HG02870 (cell line): ENCODE measurements around the gene DNAH11.
"Not testable (repeated sequence)": the region's sequence is repeated elsewhere in the genome, so short reads cannot be mapped to it uniquely, and the experiment has no call there.

Experiments used
- ATAC-seq: cut with Tn5 transposase; IDR thresholded peaks from one replicate; pipeline ENCODE4 v1.9.1; 2021; ENCODE audit warnings: mild to moderate bottlenecking, moderate library complexity; ENCODE audit not compliant: unreplicated experiment

Gene DNAH11

DNA sequence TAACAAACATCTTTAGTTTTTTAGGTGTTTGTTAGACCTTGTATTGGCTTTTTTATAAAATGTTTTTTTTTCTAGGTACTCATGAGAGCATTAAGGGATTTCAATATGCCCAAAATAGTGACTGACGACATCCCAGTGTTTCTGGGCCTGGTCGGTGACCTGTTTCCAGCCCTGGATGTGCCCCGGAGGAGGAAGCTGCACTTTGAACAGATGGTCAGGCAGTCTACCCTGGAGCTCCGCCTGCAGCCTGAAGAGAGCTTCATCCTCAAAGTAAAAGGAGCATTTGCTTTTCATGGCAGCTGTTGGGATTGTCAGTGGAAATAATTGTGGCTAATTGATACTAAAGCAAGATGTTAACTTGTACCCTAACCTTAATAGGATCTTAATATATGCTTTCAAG is 161.5 kb downstream of the DNAH11 start:
- no peak for ATAC-seq

DNA sequence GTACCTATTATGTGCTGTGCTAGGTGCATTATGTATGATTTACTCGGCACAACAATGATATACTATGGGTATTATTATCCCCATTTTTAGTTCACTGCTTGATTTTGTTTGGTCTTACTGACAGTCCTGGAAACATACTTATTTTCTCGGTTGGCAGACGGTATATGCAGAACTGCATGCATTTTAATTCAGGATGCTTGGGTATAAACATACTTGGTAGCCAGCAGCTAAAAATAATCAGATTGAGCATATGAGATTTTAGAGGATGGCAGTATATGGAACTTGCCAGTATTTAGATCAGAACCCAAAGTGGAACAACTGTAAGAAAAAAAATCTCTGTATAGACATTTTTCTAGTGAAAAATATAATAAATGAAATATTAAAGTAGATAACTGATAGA is 163.3 kb downstream of the DNAH11 start:
- ATAC-seq = no peak

DNA sequence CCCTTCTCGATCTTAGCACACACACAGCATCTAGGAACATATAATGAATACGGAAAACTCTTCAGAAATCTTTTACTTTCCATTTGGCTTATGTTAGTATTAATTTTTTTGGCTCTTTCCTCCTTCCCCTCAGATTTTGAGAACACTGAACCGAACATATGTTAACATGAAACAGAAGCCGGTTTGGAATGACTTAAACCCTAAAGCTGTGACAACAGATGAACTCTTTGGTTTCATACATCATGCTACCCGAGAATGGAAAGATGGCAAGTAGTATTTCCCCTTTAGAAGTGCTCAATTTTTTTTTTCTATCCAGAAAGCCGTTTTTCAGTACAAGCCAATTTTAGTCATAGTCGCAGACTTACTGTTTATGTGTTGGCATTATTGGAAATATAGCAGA is 164.7 kb downstream of the DNAH11 start:
- ATAC-seq = no peak

DNA sequence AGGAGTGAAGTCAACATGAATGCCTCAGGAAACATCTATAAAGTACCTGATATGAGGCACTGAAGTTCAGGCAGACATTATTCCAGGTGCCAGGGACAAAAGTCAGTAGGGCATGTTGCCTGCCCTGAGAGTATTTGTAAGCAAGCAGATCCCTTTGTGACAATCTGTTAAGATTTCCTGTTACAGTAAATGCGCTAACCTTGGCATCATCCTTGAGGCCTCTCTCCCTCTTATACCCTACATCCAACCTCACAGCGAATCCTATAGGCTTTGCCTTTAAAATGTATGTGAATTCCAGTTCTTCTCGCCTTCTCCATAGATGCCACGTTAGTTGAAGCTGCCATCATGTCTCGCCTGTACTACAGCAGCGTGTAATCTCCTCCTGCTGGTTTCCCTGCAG is 165.3 kb downstream of the DNAH11 start:
- ATAC-seq = no peak

DNA sequence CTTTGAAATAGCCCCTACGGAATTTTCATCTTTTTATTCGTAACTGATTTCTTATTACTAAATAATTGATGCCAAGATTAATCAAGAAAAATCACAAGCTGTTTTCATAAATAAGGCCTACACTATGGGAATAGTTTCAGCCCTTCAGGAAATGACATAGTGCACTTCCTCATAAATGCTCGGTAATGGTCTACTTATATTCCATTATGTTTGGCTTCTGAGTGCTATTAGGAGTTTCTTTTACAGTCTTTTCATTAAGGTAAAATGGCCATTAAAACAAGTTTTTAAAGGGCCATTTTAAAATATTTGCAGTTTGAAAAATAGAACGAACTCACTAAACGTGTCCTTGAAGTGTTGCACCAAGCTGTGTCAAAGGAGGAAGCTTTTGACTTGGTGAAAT is 174.5 kb downstream of the DNAH11 start:
- ATAC-seq = no peak

DNA sequence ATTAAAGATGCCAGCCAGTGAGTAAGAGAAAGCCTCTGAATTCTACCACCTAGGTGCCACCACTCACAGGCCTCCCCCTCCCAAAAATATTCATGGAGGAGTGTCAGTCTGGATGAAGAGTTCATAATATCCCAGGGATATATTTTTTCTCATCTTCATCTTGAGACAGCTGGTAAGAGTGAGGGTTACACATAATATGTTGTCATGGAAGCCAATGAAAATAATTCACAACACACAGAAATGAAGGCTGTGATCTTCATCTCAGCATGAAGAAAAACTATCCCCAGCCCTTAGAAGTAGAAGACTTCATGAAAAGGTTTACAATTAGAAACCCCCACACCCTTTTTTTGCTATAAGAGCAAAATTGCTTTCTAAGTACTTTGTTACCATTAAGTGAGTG is 175.6 kb downstream of the DNAH11 start:
- ATAC-seq = no peak

DNA sequence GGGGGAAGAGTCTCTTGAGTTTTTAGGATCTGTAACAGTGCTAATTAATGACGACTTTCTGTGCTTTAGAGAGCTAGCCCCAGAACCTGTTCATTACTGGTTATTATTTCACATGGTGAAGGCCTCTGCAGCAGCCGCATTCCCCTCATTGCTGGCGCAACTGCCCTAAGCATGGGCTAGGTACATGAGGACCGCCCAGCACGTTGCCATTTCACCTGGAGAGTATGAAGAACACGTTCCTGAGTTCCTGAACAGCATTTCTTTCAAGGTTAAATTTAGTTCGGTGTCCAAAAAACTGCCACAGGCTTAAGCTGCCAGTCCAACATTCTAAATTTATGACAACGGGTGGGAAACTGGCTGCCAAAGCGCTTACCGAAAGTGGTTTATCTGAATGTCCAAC is 177.0 kb downstream of the DNAH11 start:
- no peak for ATAC-seq

DNA sequence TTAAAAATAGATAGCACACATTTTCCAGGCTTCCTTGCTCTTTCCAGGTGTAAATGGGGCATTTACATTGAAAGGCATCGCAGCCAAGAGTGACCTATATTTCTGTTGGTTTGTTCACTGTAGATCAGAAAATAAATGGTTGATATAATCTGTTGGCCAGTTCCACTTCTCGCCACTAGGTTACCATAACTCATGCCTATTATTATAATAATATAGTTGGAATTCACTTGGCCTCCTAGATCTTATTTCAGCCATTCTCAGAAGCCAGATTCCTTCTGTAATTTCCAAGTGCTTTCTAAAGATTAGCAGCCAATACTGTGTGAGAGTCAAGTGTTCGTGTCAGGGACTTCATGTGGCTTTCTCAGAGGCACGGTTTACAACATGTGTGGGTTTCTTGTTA is 179.5 kb downstream of the DNAH11 start:
- ATAC-seq = no peak

DNA sequence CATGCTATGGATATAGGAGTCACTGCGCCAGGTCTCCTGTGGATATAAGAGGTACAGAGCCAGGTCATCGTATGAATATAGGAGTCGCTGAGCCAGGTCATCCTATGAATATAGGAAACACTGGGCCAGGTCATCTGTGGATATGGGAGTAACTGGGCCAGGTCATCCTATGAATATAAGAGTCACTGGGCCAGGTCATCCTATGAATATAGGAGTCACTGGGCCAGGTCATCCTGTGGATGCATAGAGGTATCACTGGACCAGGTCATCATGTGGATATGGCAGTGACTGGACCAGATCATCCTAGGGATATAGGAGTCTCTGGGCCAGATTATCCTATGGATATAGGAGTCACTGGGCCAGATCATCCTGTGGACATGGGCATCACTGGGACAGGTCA is 181.7 kb downstream of the DNAH11 start:
- no peak for ATAC-seq

DNA sequence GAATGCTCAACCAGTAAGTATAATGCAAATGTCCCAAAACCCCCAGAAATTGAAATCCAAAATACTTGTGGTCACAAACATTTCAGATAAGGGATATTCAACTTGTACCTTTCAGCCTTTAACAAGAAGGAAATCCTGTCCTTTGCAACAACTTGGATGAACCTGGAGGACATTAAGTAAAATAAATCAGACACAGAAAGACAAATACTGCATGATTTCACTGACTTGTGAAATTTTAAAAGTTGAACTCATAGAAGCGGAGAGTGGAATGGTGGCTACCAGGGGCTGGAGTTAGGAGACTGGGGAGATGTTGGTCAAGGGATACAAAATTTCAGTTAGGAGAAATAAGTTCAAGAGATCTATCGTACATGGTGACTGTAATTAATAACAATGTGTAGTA is 187.6 kb downstream of the DNAH11 start:
- ATAC-seq = no peak

DNA sequence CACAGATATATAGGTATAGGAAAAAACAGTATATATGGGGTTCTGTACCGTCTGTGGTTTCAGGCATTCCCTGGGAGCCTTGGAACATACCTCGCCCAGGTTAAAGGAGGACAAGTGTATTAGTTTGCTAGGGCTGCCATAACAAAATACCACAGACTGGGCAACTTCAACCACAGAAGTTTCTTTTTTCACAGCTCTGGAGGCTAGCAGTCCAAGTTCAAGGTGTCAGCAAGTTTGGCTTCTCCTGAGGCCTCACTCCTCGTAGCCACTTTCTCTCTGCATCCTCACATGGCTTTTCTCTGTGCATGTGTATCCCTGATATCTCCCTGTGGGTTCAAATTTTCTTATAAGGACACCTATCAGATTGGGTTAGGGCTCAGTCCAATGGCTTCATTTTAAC is 189.1 kb downstream of the DNAH11 start:
- no peak for ATAC-seq

DNA sequence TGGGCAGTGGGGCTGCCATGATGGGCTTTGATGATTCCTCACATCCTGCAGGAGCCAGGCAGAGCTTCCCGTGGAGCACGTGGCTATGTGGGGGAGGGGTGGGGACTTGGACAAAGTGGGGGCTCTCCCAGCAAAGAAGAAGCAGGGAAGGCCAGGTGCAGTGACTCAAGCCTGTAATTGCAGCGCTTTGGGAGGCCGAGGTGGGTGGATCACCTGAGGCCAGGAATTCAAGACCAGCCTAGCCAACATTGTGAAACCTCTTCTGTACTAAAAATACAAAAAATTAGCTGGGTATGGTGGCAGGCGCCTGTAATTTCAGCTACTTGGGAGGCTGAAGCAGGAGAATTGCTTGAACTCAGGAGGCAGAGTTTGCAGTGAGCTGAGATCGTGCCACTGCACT is 190.1 kb downstream of the DNAH11 start:
- ATAC-seq = not testable (repeated sequence)

DNA sequence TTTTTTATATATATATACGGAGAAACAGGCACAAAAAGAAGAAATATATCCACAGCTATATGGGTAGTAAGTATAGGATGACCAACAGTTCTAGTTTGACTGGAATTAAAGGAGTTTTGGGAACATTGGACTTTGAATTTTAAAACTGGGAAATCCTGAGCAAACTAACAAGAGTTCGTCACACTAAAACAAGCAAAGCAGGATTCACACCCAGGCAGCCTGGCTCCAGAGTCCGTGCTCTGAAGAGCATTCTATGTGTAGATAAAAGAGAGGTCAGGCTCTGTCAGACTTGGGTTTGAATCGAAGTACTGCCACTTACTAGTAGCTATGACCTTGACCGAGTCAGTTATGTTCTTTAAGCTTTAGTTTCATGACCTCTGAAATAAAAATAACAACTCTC is 191.0 kb downstream of the DNAH11 start:
- no peak for ATAC-seq

DNA sequence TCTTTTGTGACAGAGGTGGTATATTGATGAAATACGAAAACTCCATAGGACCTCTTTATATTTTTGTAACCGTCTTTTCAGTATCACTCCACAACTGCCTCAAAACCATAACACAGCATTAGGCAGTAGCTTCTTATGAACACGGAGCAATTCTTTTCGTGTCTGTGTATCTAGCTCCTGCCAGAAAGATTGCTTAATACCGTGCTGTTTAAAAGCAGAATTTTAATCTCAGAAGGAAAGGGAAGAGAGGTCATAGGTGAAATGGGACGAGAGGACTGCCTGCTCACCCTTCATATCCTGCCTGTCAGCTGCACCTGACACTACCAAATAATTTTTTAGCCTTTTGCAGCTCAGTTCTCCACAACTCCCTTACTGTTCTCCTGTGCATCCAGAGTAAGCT is 200.7 kb downstream of the DNAH11 start:
- no peak for ATAC-seq

DNA sequence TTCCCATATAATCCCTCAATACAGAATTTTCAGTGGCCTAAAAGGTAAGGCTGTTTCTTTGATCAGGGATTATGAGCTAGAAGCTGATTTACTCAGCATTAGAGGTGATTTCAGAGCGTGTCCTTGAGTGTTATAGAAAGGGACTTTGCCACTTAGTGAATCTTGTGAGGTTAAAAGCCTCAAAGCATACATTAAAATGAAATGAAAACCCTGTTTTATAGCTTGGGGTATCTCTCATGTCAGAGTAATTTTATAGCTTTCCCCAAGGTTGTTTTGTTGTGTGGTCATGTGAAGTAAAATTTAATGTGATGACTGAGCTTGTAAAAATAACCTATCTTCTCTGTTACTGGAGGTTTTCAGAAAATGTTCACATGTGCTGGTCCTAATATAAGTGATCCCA is 204.1 kb downstream of the DNAH11 start:
- no peak for ATAC-seq

DNA sequence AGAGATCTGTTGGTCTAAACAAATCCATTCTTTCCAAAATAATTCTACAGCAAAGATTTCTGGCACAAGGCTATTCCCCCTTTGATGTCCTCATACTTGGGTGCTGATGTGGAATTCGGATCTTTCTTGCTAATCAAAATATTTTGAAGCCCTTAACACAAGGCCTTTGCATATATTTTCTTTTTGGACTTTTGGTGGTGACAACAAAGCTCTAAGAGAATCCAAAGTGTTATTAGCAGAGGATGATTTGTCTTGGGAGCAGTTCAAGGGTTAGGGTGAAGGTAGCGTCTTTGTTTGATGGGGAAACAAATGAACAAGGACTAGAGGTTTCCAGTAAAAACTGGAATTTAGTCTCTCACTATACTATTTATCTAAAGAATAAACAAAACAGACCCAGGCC is 205.0 kb downstream of the DNAH11 start:
- ATAC-seq = no peak

DNA sequence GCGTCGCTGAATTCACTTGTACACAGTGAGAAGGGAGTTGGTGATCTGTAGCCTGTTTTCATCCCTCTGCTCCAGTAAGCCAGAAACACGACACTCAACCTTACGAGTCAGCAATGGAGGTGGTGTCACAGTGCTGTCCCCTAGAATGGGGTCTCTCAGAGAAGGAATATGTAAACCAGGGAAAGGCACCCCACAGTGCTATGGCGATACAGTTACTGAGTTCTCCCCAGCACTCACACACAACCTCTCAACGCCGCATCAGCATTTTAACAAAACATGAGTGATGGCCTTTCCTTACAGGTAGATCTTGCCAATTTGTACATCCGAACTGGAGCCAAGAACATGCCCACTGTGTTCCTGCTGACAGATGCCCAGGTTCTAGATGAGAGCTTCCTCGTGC is 206.5 kb downstream of the DNAH11 start:
- ATAC-seq = no peak

DNA sequence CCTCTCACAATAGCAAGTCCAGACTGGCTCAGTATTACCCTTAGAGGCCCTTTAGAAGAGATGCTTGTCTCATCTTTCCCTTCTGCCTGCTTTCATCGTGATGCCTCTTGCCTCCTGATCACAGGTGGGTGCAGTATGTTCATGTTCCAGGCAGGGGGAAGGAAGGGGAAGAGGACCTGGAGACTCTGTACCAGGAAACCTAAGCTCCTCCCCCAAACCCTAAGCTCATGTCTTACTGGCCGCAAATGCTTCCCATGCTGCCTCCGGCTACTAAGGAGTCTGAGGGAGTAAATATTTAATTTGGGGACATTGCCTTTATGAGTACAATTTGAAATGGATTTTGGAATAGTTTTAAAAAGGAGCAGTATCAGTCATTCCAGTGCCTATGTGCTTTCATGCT is 210.2 kb downstream of the DNAH11 start:
- ATAC-seq = no peak

DNA sequence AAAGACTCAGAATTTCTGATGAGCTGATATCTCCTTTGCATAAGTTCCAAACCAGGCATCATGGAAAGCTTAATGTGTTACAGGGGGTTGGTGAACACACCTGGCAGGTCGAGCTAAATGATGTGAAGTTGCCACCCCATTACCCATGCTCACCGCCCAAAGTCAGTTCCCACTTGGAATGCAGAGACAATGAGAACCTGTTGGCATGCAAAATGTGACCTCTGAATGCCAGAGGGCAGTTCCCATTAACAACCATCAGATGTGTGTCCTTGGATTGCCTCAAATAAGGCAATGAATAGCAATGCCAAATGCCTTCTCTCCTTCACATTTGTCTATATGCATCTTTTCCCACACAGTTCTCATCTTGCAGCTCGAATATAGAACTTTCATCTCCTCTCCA is 212.1 kb downstream of the DNAH11 start:
- no peak for ATAC-seq

DNA sequence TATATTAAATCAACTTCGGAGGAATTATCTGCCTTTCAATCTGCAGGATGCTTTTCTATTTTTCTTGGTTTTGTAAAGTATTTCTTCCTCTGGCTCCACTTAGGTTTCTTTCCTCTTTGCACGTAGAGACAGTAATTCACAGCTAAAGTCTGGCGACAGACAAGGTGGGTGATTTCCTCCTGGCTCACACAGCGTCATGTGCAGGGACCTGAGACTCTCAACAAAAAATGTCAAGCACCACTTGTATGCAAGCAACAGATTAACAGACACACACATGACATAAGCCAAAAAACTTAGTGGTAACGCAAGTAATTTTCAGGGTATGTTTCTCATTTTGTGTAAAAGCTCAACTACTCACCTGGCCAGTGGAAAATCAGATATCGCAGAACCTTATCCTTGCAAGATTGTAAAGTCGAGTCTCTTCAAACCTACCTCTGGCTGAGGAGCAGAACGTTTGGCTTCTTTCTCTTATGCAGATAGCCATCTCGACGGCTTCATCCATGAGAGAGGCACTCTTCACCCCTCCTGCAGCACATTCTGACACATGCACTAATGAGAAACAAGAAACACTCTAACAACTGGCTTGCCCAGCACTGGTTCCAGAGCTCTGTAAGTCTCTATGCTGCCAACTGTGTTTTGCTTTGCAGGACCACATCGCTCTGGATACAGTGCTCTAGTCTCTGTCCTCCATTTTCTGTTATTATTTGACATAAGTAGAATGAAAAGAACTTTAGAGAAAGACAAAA is 214.9 kb downstream of the DNAH11 start:
- ATAC-seq = no peak

DNA sequence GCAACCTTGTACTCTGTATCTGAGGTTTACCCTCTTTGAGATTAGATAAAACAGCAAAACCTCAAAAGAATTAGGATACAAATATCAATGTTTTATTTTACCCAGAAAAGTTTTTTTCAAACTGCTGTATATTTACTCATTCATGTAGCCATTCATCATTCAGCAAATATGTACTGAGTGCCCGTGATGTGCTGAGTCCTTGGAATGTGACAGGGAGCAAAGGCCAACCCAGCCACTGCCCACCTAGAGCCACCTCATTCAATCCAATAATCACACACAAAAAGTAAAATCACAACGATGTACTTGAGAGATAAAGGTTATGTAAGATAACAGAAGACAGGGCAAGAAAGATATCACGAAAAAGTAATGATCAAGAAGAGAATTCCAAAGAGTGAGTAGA is 215.4 kb downstream of the DNAH11 start:
- no peak for ATAC-seq

DNA sequence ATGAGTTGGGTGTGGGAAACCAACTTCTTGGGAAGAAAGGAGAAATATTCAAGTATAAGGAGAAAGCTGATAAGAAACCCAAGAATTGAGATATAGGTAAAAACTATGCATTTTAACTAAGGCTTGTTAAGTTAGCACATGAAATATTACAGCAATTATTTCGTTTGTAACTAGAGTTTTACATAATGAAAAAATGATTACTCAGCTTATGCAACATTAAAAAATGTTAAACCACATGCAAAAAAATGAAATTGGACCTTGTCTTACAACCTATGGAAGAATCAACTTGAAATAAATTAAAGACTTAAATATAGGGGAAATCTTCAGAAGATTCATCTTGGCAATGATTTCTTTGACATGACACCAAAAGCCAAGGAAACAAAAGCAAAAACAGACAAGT is 219.6 kb downstream of the DNAH11 start:
- ATAC-seq = no peak

DNA sequence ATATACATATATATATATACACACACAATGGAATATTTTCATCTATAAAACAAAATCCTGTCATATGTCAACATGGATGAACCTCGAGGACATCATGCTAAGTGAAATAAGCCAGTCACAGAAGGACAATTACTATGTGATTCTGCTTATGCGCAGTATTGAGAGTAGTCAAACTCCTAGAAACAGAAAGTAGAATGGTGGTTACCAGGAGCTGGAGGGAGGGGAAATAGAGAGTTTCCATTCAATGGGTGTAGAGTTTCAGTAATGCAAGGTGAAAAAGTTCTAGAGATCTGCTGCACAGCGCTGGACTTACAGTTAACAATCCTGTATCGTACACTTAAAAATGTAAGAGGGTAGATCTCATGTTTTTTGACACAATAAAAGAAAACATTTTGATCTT is 221.0 kb downstream of the DNAH11 start:
- ATAC-seq = no peak
